Lower leg skin (tissue), 4 donors: ENCODE measurements around the gene COL6A2. TPM values are rescaled to one million over a fixed set of nuclear protein-coding genes. Genes with fewer than 3 reads are reported as not detected.
A peak's percentile ranks its signal among the peaks of the same experiment; 100 is the strongest.
"Not testable (repeated sequence)": the region's sequence is repeated elsewhere in the genome, so short reads cannot be mapped to it uniquely, and the experiment has no call there.

ENCODE experiments used
- DNase-seq, 2 donors: peaks; one replicate each; pipeline ENCODE4 v3.0.0-alpha.2; 2019; ENCODE audit warnings: low spot score in 2 of 2
- H3K4me3 ChIP-seq: fragments of 200-600 bp; sonication (generic); 2 replicates; pipeline ENCODE4 v1.5.1; 2017; ENCODE audit warnings: mild to moderate bottlenecking, low read depth; ENCODE audit not compliant: poor library complexity, severe bottlenecking
- CTCF ChIP-seq, 3 donors: fragments of 450-650 bp; IDR thresholded peaks; one replicate each; pipeline ENCODE4 v1.5.1; 2016; ENCODE audit warnings: antibody characterized with exemption in 3 of 3, mild to moderate bottlenecking in 3 of 3, moderate library complexity in 2 of 3
- POLR2A ChIP-seq, 2 donors: fragments of 450-650 bp; IDR thresholded peaks; one replicate each; pipeline ENCODE4 v1.6.1; 2016 to 2017; ENCODE audit warnings: antibody characterized with exemption in 2 of 2, mild to moderate bottlenecking in 1 of 2, moderate library complexity in 1 of 2
- WGBS, 2 donors: methylation state at CpG; one replicate each; pipeline ENCODE4 v1.1.5; 2018; 5-methylcytosine and 5-hydroxymethylcytosine counted together
- intact Hi-C: fragments of 100-400 bp; cut with DNase I; formaldehyde crosslinking; loops from one replicate; pipeline ENCODE4 v1.15.0; 2023; ENCODE audit warnings: low total_unique reads
- total RNA-seq, 4 donors: library from RNA; depleted of rRNA; stranded (reverse); fragments of >200 nt; gene quantifications; one replicate each; pipeline ENCODE4 v1.1.0, GENCODE V29; 2016

COL6A2 gene
- total RNA-seq, 4 donors from 2014 or later = 137 to 543 (median 164) TPM

GRCh38 chr21:46161633-46162592, 64.0 kb downstream of the COL6A2 start:
- TF ChIP-seq POLR2A (IDR thresholded peaks at IDR 0.05) (no peak), CTCF (IDR thresholded peaks at IDR 0.05) (no peak)
- no peak overlapping the region for H3K4me3 ChIP-seq
- intact Hi-C loops = no loop called here
- peak in 1 of 2 donors; percentile 78 for DNase-seq
- WGBS, 2 donors = 47 to 92% methylated on average over 33 to 62 of the region's 72 CpGs

- 46 to 71% methylated on average over 4 of the region's 4 CpGs for WGBS, 2 donors
- TF ChIP-seq CTCF (IDR thresholded peaks at IDR 0.05) (no peak), POLR2A (IDR thresholded peaks at IDR 0.05) (no peak)
- DNase-seq = no peak
- no peak overlapping the region for H3K4me3 ChIP-seq
- intact Hi-C loops = no loop called here
These were observed 65.5 kb downstream of the COL6A2 start for GRCh38 chr21:46163380-46163779.

GRCh38 chr21:46165098-46165497, 67.2 kb downstream of the COL6A2 start:
- intact Hi-C loops = no loop called here
- TF ChIP-seq CTCF (IDR thresholded peaks at IDR 0.05) (no peak), POLR2A (IDR thresholded peaks at IDR 0.05) (no peak)
- no peak overlapping the region for H3K4me3 ChIP-seq
- DNase-seq = no peak

GRCh38 chr21:46168238-46168637, 70.3 kb downstream of the COL6A2 start:
- peak in 1 of 2 donors; percentile 81 for DNase-seq
- no peak overlapping the region for H3K4me3 ChIP-seq
- intact Hi-C loops = no loop called here
- TF ChIP-seq CTCF (IDR thresholded peaks at IDR 0.05) (no peak), POLR2A (IDR thresholded peaks at IDR 0.05) (no peak)
- 81 to 86% methylated on average over 11 to 14 of the region's 14 CpGs for WGBS, 2 donors

- DNase-seq = peak in 1 of 2 donors; percentile 58
- intact Hi-C loops = no loop called here
- TF ChIP-seq CTCF (IDR thresholded peaks at IDR 0.05) = no peak
- TF ChIP-seq POLR2A (IDR thresholded peaks at IDR 0.05) = no peak
These were observed 70.9 kb downstream of the COL6A2 start for GRCh38 chr21:46168659-46169386.

GRCh38 chr21:46170436-46171193, 72.7 kb downstream of the COL6A2 start:
- H3K4me3 ChIP-seq, intact Hi-C loops: not testable (repeated sequence)
- 73 to 100% methylated on average over 1 of the region's 1 CpG for WGBS, 2 donors
- DNase-seq = peak in 1 of 2 donors; percentile 69

More at GRCh38 chr21:46168659-46169386, 70.9 kb downstream of the COL6A2 start:
- 55 to 66% methylated on average over 8 of the region's 8 CpGs for WGBS, 2 donors
- H3K4me3 ChIP-seq = no peak overlapping the region
